ENCODE data around the gene TIAL1. TPM values are rescaled to one million over a fixed set of nuclear protein-coding genes. Genes with fewer than 3 reads are reported as not detected.
"Not testable (repeated sequence)": the region's sequence is repeated elsewhere in the genome, so short reads cannot be mapped to it uniquely, and the experiment has no call there.

Gene TIAL1
- total and polyA plus RNA-seq, 5 donors from 2014 or later: 9.2 to 205 (median 12.4) TPM

DNA sequence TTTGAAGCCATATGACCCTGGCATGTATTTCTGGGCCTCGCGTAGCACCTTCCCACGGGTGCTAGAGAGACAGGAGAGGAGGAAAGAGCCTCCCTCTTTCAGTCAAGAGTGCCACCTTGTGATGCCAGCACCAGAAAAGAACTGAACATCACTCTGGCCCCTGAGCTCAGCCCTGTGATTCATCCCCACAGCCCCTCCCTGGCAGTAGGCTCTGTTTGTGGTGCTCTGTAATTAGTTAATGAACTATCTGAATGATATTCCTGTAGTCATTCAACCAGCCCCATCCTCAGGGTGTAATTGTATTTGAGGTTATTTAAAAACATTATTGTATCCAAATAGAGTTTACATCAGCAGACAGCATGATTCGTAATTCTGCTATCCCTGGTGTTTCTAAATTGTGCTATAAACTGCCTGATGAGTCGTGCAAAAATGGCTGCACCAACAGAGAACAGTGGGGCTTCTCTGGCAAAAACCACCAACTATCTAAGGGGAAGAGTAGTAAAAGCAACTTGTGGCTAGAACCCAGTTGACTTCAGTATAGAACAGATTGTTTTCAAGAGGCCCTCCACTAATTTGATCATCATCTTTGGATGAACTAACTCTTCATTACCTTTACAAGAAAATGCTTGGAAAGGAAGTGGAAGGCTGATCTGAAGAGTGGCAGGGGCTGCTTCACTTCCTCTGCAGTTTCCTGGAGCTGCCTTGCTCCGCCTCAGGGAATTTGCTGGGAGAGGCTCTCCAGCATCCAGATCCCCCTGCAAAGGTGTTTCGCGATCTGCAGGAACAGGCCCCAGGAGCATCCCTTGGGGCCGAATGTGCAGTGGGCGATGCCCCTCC, 23.7 kb upstream of the TIAL1 start:
- Histone ChIP-seq H3K36me3 (ENCODE audit: control insufficient read depth, insufficient read depth, low read length) (no peaks in the 10 kb centered on the region), H3K4me1 (ENCODE audit: control insufficient read depth, insufficient read depth, low read length, poor library complexity, severe bottlenecking) (no peaks in the 10 kb centered on the region), H3K4me3 (ENCODE audit: low read depth, low read length) (no peak overlapping the region), H3K9me3 (ENCODE audit: control insufficient read depth in 2 of 2, low read length in 2 of 2) (no peaks in the 10 kb centered on the region), H3K27ac (ENCODE audit: insufficient read depth, low read length, poor library complexity, severe bottlenecking) (no peak overlapping the region), H3K27me3 (ENCODE audit: control insufficient read depth, insufficient read depth, low read length) (no peaks in the 10 kb centered on the region)
- Mint-ChIP-seq H3K9me3 (no peaks in the 10 kb centered on the region), H3K27ac (no peak overlapping the region), H3K36me3 (no peaks in the 10 kb centered on the region), H3K27me3 (peaks cover 5% of the 10 kb centered on the region), H3K4me3 (no peak overlapping the region), H3K4me1 (peaks cover 0 to 9% (median 0%) of the 10 kb centered on the region in 4 donors)
- no peak for ATAC-seq (ENCODE audit: low read depth in 2 of 2)
- DNase-seq: no peak

DNA sequence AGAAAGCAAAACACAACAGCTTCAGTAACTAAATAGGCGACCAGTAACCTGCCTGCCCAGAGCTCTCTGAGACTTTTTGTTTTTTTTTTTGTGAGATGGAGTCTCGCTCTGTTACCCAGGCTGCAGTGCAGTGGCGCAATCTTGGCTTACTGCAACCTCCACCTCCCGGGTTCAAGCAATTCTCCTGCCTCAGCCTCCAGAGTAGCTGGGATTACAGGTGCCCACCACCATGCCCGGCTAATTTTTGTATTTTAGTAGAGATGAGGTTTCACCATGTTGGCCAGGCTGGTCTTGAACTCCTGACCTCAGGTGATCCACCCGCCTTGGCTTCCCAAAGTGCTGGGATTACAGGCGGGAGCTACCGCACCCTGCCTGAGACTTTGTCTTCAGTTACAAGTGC, 23.0 kb upstream of the TIAL1 start:
- not testable (repeated sequence) for H3K36me3 ChIP-seq (ENCODE audit: control insufficient read depth, insufficient read depth, low read length); H3K27ac ChIP-seq (ENCODE audit: insufficient read depth, low read length, poor library complexity, severe bottlenecking); H3K27me3 Mint-ChIP-seq; H3K9me3 Mint-ChIP-seq; H3K4me3 Mint-ChIP-seq; H3K9me3 ChIP-seq (ENCODE audit: control insufficient read depth in 2 of 2, low read length in 2 of 2); H3K4me3 ChIP-seq (ENCODE audit: low read depth, low read length); H3K4me1 ChIP-seq (ENCODE audit: control insufficient read depth, insufficient read depth, low read length, poor library complexity, severe bottlenecking); DNase-seq; H3K4me1 Mint-ChIP-seq; H3K27me3 ChIP-seq (ENCODE audit: control insufficient read depth, insufficient read depth, low read length); ATAC-seq (ENCODE audit: low read depth in 2 of 2); H3K36me3 Mint-ChIP-seq; H3K27ac Mint-ChIP-seq

DNA sequence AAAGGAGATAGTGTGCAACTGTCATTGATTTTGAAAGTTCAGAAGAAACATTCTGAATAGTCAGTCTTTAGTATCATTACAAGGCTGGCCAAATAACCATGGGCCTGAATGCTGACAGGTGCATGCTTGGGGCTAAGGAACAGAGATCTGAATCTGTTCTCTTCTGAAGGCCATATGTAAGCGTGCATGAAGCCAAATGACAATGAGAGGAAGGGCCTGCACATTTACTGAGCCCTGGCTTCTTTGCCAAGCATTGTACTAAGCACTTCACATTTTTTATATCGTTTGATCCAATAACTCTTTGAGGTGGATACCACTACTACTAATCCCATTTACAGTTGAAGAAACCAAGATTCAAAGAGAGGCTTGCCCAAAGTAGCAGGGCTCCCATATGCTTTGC, 22.5 kb upstream of the TIAL1 start:
- H3K4me3 Mint-ChIP-seq: no peak overlapping the region
- H3K27ac Mint-ChIP-seq: no peak overlapping the region
- ATAC-seq (ENCODE audit: low read depth in 2 of 2): no peak

DNA sequence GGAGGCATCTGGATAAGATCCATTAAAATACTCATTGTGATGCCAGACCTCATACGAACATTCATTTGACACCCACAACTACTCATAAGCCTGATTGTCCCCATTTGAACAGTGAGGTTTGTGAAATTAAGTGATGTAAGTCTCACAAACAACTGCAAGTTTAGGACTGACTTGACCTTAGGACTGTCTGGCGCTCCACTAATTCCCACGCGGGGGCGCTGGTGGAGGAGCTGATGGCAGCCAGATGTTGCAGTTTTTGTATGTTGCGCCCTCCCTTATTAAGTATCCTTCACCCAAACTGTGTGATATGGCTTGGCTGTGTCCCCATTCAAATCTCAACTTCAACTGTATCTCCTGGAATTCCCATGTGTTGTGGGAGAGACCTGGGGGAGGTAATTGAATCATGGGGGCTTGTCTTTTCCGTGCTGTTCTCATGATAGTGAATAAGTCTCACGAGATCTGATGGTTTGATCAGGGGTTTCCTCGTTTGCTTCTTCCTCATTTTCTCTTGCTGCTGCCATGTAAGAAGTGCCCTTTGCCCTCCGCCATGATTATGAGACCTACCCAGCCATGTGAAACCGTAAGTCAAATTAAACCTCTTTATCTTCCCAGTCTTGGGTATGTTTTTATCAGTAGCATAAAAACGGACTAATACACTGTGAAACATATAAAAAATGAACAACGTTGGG, 20.3 kb upstream of the TIAL1 start:
- peaks cover 0 to 9% (median 2%) of the 10 kb centered on the region in 4 donors for H3K4me1 Mint-ChIP-seq

More for the DNA sequence above, 22.5 kb upstream of the TIAL1 start:
- Histone ChIP-seq H3K9me3 (ENCODE audit: control insufficient read depth in 2 of 2, low read length in 2 of 2) (no peaks in the 10 kb centered on the region), H3K4me1 (ENCODE audit: control insufficient read depth, insufficient read depth, low read length, poor library complexity, severe bottlenecking) (no peaks in the 10 kb centered on the region), H3K27me3 (ENCODE audit: control insufficient read depth, insufficient read depth, low read length) (no peaks in the 10 kb centered on the region), H3K27ac (ENCODE audit: insufficient read depth, low read length, poor library complexity, severe bottlenecking) (no peak overlapping the region), H3K4me3 (ENCODE audit: low read depth, low read length) (no peak overlapping the region), H3K36me3 (ENCODE audit: control insufficient read depth, insufficient read depth, low read length) (no peaks in the 10 kb centered on the region)
- no peak for DNase-seq
- Mint-ChIP-seq H3K4me1 (peaks cover 0 to 9% (median 0%) of the 10 kb centered on the region in 4 donors), H3K9me3 (no peaks in the 10 kb centered on the region), H3K27me3 (peaks cover 5% of the 10 kb centered on the region), H3K36me3 (no peaks in the 10 kb centered on the region)

DNA sequence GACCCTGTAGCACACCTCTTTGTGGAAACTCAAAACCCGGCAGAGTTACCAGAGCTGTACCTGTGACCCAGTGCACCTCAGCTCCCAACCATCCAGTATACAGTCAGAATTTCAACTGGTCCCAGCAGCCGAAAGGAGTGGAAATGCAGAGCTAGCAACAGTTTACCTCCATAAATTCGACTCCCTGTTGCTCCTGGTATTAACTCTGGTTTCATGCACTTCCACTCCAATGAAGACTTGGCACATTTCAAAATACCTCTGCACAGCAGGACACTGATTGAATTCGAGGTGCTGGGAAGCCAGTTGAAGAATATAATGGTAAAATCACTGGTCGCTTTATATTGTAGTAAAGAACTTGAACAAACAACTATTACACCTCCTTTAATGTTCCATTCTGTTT, 17.9 kb upstream of the TIAL1 start:
- H3K4me1 ChIP-seq (ENCODE audit: control insufficient read depth, insufficient read depth, low read length, poor library complexity, severe bottlenecking): no peaks in the 10 kb centered on the region
- Mint-ChIP-seq H3K4me1 (peaks cover 0 to 9% (median 2%) of the 10 kb centered on the region in 4 donors), H3K27ac (no peak overlapping the region), H3K9me3 (peaks cover 0 to 2% (median 0%) of the 10 kb centered on the region in 7 donors), H3K4me3 (no peak overlapping the region), H3K36me3 (no peaks in the 10 kb centered on the region), H3K27me3 (peaks cover 12% of the 10 kb centered on the region)
- no peak overlapping the region for H3K27ac ChIP-seq (ENCODE audit: insufficient read depth, low read length, poor library complexity, severe bottlenecking)
- H3K27me3 ChIP-seq (ENCODE audit: control insufficient read depth, insufficient read depth, low read length): no peaks in the 10 kb centered on the region
- H3K36me3 ChIP-seq (ENCODE audit: control insufficient read depth, insufficient read depth, low read length): no peaks in the 10 kb centered on the region
- H3K9me3 ChIP-seq (ENCODE audit: control insufficient read depth in 2 of 2, low read length in 2 of 2): no peaks in the 10 kb centered on the region
- DNase-seq (no peak), ATAC-seq (ENCODE audit: low read depth in 2 of 2) (no peak)
- H3K4me3 ChIP-seq (ENCODE audit: low read depth, low read length): no peak overlapping the region

More for the DNA sequence above, 20.3 kb upstream of the TIAL1 start:
- H3K9me3 Mint-ChIP-seq: peaks cover 0 to 2% (median 0%) of the 10 kb centered on the region in 7 donors
- H3K27me3 ChIP-seq (ENCODE audit: control insufficient read depth, insufficient read depth, low read length): no peaks in the 10 kb centered on the region
- no peak overlapping the region for H3K27ac Mint-ChIP-seq
- ATAC-seq (ENCODE audit: low read depth in 2 of 2) (no peak), DNase-seq (no peak)
- no peaks in the 10 kb centered on the region for H3K4me1 ChIP-seq (ENCODE audit: control insufficient read depth, insufficient read depth, low read length, poor library complexity, severe bottlenecking)
- H3K27ac ChIP-seq (ENCODE audit: insufficient read depth, low read length, poor library complexity, severe bottlenecking): no peak overlapping the region
- H3K4me3 ChIP-seq (ENCODE audit: low read depth, low read length): no peak overlapping the region
- H3K27me3 Mint-ChIP-seq: peaks cover 12% of the 10 kb centered on the region
- no peak overlapping the region for H3K4me3 Mint-ChIP-seq
- H3K36me3 ChIP-seq (ENCODE audit: control insufficient read depth, insufficient read depth, low read length): no peaks in the 10 kb centered on the region
- H3K9me3 ChIP-seq (ENCODE audit: control insufficient read depth in 2 of 2, low read length in 2 of 2): no peaks in the 10 kb centered on the region
- H3K36me3 Mint-ChIP-seq: no peaks in the 10 kb centered on the region

DNA sequence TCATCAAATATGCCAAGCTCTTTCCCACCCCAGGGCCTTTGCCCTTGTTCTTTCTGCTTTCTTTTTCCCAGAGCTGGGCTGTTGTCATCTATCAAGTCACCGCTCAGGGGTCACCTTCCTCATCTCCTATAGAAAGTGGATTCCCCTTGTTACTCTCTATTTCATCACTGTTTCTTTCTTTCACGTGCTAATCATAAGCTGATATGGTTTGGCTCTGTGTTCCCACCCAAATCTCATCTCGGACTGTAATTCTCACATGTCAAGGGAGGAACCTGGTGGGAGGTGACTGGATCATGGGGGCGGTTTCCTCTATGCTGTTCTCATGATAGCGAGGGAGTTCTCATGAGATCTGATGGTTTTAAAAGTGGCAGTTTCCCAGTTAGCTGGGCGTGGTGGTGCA, 17.0 kb upstream of the TIAL1 start:
- no peaks in the 10 kb centered on the region for H3K27me3 ChIP-seq (ENCODE audit: control insufficient read depth, insufficient read depth, low read length)
- H3K27ac ChIP-seq (ENCODE audit: insufficient read depth, low read length, poor library complexity, severe bottlenecking): no peak overlapping the region
- peaks cover 4 to 9% (median 5%) of the 10 kb centered on the region in 4 donors for H3K4me1 Mint-ChIP-seq
- no peak overlapping the region for H3K4me3 ChIP-seq (ENCODE audit: low read depth, low read length)
- DNase-seq (no peak), ATAC-seq (ENCODE audit: low read depth in 2 of 2) (no peak)
- no peaks in the 10 kb centered on the region for H3K9me3 ChIP-seq (ENCODE audit: control insufficient read depth in 2 of 2, low read length in 2 of 2)
- H3K36me3 Mint-ChIP-seq: no peaks in the 10 kb centered on the region
- no peak overlapping the region for H3K27ac Mint-ChIP-seq
- no peaks in the 10 kb centered on the region for H3K4me1 ChIP-seq (ENCODE audit: control insufficient read depth, insufficient read depth, low read length, poor library complexity, severe bottlenecking)
- peaks cover 12% of the 10 kb centered on the region for H3K27me3 Mint-ChIP-seq
- no peaks in the 10 kb centered on the region for H3K36me3 ChIP-seq (ENCODE audit: control insufficient read depth, insufficient read depth, low read length)
- H3K4me3 Mint-ChIP-seq: no peak overlapping the region
- peaks cover 0 to 2% (median 0%) of the 10 kb centered on the region in 7 donors for H3K9me3 Mint-ChIP-seq

DNA sequence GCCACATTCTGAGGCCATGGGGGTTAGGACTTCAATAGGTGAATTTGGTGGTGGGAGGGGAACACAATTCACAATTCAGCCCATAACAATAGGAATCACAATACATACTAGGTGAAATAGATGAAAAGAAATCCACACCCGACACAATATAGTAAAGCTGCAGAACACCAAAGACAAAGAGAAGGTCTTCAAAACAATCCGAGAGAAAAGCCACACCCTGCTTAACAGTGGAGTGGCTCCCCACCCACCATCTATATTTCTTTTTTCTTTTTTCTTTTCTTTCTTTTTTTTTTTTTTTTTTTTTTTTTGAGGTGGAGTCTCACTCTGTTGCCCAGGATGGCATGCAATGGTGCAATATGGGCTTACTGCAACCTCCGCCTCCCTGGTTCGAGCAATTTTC, 14.7 kb upstream of the TIAL1 start:
- no peak for DNase-seq
- Mint-ChIP-seq H3K36me3 (no peaks in the 10 kb centered on the region), H3K27ac (no peak overlapping the region)

More for the DNA sequence above, 14.7 kb upstream of the TIAL1 start:
- Histone ChIP-seq H3K36me3 (ENCODE audit: control insufficient read depth, insufficient read depth, low read length) (no peaks in the 10 kb centered on the region), H3K27ac (ENCODE audit: insufficient read depth, low read length, poor library complexity, severe bottlenecking) (no peak overlapping the region), H3K4me1 (ENCODE audit: control insufficient read depth, insufficient read depth, low read length, poor library complexity, severe bottlenecking) (no peaks in the 10 kb centered on the region), H3K4me3 (ENCODE audit: low read depth, low read length) (no peak overlapping the region), H3K9me3 (ENCODE audit: control insufficient read depth in 2 of 2, low read length in 2 of 2) (no peaks in the 10 kb centered on the region), H3K27me3 (ENCODE audit: control insufficient read depth, insufficient read depth, low read length) (no peaks in the 10 kb centered on the region)
- Mint-ChIP-seq H3K9me3 (peaks cover 0 to 4% (median 0%) of the 10 kb centered on the region in 7 donors), H3K27me3 (peaks cover 6% of the 10 kb centered on the region), H3K4me3 (no peak overlapping the region), H3K4me1 (peaks cover 3 to 12% (median 5%) of the 10 kb centered on the region in 4 donors)
- no peak for ATAC-seq (ENCODE audit: low read depth in 2 of 2)

Data from CD4-positive, CD25-positive, alpha-beta regulatory T cell (primary cell).